GM21723 (cell line): ENCODE results near the gene GDF10.

ENCODE experiments used
- ATAC-seq: cut with Tn5 transposase; IDR thresholded peaks from one replicate; pipeline ENCODE4 v1.9.1; 2021; ENCODE audit warnings: mild to moderate bottlenecking, moderate library complexity; ENCODE audit not compliant: unreplicated experiment

GDF10 gene

DNA sequence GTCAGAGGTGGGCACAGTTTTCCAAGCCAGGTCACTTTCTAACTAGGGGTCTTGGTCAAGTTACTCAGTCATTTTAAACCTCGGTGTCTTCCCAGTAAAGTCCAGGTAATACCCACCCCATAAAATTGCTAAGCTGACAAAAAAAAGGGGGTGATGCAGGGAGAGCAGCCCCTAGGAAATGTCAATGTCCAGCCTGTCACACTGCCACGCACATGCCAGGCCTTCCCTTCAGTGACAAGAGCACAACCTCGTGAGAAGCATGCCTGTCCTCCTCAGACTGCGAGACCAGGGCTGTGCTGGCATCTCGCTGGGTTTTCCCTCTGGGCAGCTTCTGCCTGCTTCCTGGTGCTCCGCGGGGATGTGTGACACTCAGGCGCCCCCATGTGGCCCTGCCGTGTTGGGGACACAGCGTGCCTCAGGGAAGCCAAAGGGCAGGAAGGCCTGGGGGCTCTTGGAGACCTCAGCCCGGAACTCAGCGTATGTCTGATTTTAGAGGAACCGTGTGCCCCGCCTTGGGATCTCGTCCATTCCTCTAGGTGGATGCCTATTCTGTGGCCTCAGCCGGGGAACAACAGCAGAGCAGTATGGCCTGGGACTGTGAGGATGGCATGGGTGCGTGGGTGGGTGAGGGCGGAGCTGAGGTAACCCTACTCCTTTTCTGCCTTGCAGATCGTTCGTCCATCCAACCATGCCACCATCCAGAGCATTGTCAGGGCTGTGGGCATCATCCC, 12.1 kb downstream of the GDF10 start:
- ATAC-seq: peak; percentile 72

DNA sequence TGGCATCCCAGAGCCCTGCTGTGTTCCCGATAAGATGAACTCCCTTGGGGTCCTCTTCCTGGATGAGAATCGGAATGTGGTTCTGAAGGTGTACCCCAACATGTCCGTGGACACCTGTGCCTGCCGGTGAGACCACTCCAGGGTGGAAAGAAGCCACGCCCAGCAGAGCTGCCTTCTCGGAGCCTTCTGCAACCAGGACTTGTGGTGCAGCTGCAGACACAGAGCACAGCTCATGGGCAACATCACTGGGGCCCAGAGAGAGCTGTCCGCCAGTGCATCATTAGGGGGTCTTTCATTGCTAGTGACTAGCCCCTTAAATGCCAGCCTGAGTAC, 12.6 kb downstream of the GDF10 start:
- ATAC-seq: no peak

DNA sequence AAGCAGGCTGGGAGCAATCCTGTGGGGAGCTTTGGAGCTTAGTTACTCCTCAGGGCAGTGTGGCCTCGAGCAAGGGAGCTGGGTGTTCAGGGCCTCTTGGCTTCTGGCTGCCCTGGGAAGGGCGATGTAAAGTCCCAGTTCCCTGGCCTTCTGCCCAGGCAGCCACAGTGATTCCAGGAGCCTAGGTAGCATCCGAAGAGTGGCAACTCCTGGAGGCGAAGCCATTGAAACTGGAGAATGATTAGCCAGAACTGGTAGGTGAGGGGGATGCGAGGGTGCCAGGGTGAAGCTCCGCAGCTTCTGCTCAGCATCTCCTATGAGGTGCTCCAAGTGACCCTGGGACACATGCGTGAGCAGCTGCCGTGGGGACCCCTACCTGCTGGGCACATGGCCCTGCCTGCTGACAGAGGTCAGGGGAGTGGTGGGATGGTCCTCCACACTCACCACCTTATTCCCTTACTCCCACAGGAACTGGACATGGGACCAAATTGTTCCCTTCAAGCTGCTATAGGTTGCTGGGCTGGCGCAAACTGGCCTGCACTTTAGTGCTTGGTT, 14.5 kb downstream of the GDF10 start:
- no peak for ATAC-seq

DNA sequence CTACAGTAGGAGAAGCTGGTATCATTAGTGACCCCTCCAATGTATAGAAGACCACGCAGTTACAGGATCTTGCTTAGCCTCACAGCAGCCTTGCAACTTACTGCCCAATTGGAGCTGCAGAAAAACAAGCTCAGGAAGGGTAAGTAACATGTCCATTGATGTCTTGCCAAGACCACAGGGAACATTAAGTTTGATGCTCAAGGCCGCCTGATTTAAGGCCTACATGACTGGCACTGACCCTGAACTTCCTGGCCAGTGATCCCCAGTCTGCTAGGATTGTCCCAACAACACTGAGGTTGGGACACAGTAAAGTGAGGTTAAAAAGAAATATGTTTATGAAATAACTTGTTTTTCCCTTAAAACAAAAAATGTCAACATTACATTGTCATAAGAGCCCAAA, 15.4 kb downstream of the GDF10 start:
- ATAC-seq: no peak

DNA sequence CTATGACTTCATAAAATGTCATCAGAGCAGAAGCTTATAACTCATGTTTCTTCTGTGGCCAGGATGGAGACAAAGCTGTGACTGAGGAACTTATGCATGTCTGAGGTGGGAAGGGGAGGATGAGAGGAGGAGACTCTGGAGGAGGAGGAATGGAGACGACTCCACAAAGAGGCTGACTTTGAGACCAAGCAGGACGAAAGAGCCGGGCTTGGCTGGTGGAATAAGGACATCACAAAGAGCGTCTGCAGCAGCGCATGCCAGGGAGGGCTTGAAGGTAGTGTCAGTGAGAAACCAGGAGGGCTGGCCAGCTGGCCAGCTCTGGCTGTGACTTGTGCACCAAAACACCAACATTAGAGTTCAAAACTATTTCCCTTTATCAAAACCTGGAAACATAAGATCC, 16.1 kb downstream of the GDF10 start:
- ATAC-seq: no peak

DNA sequence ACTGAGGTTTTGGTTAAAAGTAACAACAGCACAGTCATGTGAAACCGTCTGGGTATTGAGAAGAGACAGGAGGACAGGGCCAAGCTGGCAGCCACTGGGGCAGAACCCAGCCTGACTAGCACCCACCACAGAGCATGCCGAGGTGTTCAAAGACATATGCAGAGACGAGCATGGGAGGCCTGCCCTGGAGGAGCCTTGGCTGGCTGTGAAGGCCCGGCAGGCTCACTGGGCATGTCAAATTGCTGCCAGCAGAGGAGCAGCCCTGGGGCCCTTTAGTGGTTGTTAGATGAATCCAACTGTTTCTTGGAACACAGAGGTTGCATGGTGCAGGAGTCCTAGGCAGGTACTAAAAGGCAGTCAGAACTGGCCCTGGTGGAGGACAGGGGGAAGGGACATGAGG, 17.3 kb downstream of the GDF10 start:
- ATAC-seq: no peak

DNA sequence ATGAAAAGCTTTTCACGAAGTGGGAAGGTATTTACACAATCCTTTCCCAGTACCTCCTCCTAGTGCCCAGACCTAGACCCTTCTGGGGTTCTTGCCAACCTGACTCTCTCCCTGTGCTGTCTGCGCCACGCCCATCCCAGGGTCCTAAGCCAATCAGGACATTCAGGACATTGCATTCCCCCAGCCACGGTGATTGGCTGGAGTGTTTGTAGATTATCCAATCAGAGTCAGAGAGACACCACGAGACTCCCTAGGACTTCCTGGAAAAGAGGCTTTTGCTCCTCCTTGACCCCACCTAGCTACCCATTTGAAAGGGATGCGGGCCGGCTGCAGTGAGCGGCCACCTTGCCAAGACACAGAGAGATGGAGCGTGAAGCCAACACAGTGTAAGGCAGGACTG, 18.7 kb downstream of the GDF10 start:
- no peak for ATAC-seq

- ATAC-seq: no peak
Observed at GRCh38 chr10:47319784-47320183, 19.8 kb downstream of the GDF10 start.

- no peak for ATAC-seq
Observed at GRCh38 chr10:47320812-47321211, 20.8 kb downstream of the GDF10 start.

- no peak for ATAC-seq
Observed at GRCh38 chr10:47321521-47322195, 21.7 kb downstream of the GDF10 start.

GRCh38 chr10:47322300-47323061, 22.5 kb downstream of the GDF10 start, which contains the start of gene GDF2:
TSS of gene GDF2 (plus strand) at chr10:47322454. CDS start at chr10:47322669, 215 bp downstream.
- no peak for ATAC-seq

- no peak for ATAC-seq
Observed at GRCh38 chr10:47323087-47323486, 23.1 kb downstream of the GDF10 start.

- ATAC-seq: no peak
Observed at GRCh38 chr10:47323636-47324296, 23.8 kb downstream of the GDF10 start.

DNA sequence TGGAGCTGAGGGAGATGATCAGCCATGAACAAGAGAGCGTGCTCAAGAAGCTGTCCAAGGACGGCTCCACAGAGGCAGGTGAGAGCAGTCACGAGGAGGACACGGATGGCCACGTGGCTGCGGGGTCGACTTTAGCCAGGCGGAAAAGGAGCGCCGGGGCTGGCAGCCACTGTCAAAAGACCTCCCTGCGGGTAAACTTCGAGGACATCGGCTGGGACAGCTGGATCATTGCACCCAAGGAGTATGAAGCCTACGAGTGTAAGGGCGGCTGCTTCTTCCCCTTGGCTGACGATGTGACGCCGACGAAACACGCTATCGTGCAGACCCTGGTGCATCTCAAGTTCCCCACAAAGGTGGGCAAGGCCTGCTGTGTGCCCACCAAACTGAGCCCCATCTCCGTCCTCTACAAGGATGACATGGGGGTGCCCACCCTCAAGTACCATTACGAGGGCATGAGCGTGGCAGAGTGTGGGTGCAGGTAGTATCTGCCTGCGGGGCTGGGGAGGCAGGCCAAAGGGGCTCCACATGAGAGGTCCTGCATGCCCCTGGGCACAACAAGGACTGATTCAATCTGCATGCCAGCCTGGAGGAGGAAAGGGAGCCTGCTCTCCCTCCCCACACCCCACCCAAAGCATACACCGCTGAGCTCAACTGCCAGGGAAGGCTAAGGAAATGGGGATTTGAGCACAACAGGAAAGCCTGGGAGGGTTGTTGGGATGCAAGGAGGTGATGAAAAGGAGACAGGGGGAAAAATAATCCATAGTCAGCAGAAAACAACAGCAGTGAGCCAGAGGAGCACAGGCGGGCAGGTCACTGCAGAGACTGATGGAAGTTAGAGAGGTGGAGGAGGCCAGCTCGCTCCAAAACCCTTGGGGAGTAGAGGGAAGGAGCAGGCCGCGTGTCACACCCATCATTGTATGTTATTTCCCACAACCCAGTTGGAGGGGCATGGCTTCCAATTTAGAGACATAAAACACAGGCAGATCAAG, 25.6 kb downstream of the GDF10 start:
- ATAC-seq: no peak

GRCh38 chr10:47326306-47326926, 26.4 kb downstream of the GDF10 start:
- ATAC-seq: no peak

DNA sequence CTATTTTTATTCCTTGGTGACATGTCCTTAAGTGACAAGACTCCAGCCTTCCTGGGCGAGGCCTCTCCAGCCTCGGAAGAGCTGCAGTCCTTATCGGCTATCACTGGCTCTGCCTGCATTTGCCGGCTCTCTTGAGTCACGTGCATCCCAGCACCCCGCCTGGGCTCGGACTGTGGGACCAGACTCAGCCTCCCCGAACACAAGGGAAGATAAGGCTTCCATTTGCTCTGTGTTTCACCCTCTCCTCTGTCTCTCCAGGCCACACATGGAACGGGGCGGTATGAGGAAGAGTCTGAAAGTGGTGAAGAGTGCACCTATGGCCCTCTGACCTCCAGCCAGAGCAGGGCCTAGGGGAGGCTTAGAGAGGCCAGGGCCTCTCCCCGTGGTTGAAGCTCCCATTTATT, 26.9 kb downstream of the GDF10 start:
- no peak for ATAC-seq

- no peak for ATAC-seq
Observed at GRCh38 chr10:47329855-47330254, 29.9 kb downstream of the GDF10 start.

- no peak for ATAC-seq
Observed at GRCh38 chr10:47330366-47330765, 30.4 kb downstream of the GDF10 start.

DNA sequence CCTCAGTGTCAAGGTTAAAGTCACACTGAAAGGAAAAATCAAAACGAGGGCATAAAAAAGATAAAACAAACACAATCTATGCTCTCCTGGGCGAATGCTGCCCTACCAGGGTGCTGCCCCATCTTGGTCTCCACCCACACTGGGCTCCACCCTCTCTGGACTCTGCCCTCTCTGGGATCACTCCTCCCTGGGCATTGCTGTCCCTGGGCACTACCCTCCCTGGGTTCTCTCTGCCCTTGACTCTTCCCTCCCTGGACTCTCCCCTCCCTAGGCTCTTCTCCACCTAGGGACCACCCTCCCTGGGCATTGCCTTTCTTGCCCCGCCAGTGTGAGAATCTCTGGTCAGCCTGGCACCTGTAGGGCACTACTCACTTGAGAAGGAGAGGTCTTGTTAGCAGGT, 30.8 kb downstream of the GDF10 start:
- no peak for ATAC-seq
